SK-MEL-5 (cell line): ENCODE data around the gene NFASC. TPM values are rescaled to one million over a fixed set of nuclear protein-coding genes. Genes with fewer than 3 reads are reported as not detected.

Source experiments
- DNase-seq: peaks from one replicate; pipeline ENCODE4 v3.0.0-alpha.2; 2016; ENCODE audit warnings: low read depth, low spot score
- in situ Hi-C: cut with HindIII; loops from 2 replicates; pipeline ENCODE4 v1.10.0; 2016; ENCODE audit warnings: low sequenced_read_pairs, high pct_unique_total_duplicates, low pct_unique_long_range_greater_than_20kb
- total RNA-seq: library from RNA; depleted of rRNA; stranded (reverse); fragments of >200 nt; shearing (Covaris generic); gene quantifications from 2 replicates; pipeline ENCODE4 v1.2.3, GENCODE V29; 2014

NFASC gene
- total RNA-seq, 1 experiment from 2014 or later = 1.7 TPM

GRCh38 chr1:205028924-205029323 lies 158.3 kb downstream of the NFASC start:
- DNase-seq = peak; percentile 4
- in situ Hi-C loops = no loop called here

GRCh38 chr1:205030241-205030640 lies 159.6 kb downstream of the NFASC start:
- in situ Hi-C loops = no loop called here
- no peak for DNase-seq

- no peak for DNase-seq
- in situ Hi-C loops = no loop called here
Observed at GRCh38 chr1:205030896-205031295, 160.2 kb downstream of the NFASC start.

- in situ Hi-C loops = no loop called here
Observed at GRCh38 chr1:205032508-205032907, 161.8 kb downstream of the NFASC start.

GRCh38 chr1:205037539-205037938 lies 166.9 kb downstream of the NFASC start:
- in situ Hi-C loops = no loop called here

More at GRCh38 chr1:205032508-205032907, 161.8 kb downstream of the NFASC start:
- DNase-seq = no peak

GRCh38 chr1:205038132-205038786 lies 167.6 kb downstream of the NFASC start:
- no peak for DNase-seq
- in situ Hi-C loops = no loop called here

More at GRCh38 chr1:205037539-205037938, 166.9 kb downstream of the NFASC start:
- DNase-seq = no peak

- in situ Hi-C loops = no loop called here
- DNase-seq = no peak
Observed at GRCh38 chr1:205041001-205041715, 170.5 kb downstream of the NFASC start.

GRCh38 chr1:205041998-205042910 lies 171.6 kb downstream of the NFASC start:
- DNase-seq = no peak
- in situ Hi-C loops = no loop called here

- DNase-seq = no peak
- in situ Hi-C loops = no loop called here
Observed at GRCh38 chr1:205042911-205043806, 172.5 kb downstream of the NFASC start, which contains the start of gene CNTN2. Gene CNTN2, plus strand, starts transcription at chr1:205043212. Its CDS starts 9,974 bp downstream, at chr1:205053186.

GRCh38 chr1:205043866-205044265 lies 173.2 kb downstream of the NFASC start:
- no peak for DNase-seq
- in situ Hi-C loops = no loop called here

- in situ Hi-C loops = no loop called here
- no peak for DNase-seq
Observed at GRCh38 chr1:205044741-205045140, 174.1 kb downstream of the NFASC start.

GRCh38 chr1:205045146-205045545 lies 174.5 kb downstream of the NFASC start:
- in situ Hi-C loops = no loop called here
- no peak for DNase-seq

GRCh38 chr1:205046870-205047269 lies 176.2 kb downstream of the NFASC start:
- no peak for DNase-seq
- in situ Hi-C loops = no loop called here

GRCh38 chr1:205047764-205048231 lies 177.1 kb downstream of the NFASC start:
- no peak for DNase-seq
- in situ Hi-C loops = no loop called here

GRCh38 chr1:205048382-205048781 lies 177.7 kb downstream of the NFASC start:
- no peak for DNase-seq
- in situ Hi-C loops = no loop called here

- DNase-seq = no peak
- in situ Hi-C loops = no loop called here
Observed at GRCh38 chr1:205049479-205049878, 178.8 kb downstream of the NFASC start.

GRCh38 chr1:205052690-205053089 lies 182.0 kb downstream of the NFASC start:
- in situ Hi-C loops = no loop called here
- DNase-seq = no peak
